ENCODE data around the gene HERPUD1.

GRCh38 chr16:56980792-56981724, 49.1 kb downstream of the HERPUD1 start:
- TF ChIP-seq CTCF (IDR thresholded peaks at IDR 0.05) = no peak
- no peak for TF ChIP-seq POLR2A (IDR thresholded peaks at IDR 0.05)

Measured in uterus (tissue), 2 donors.